GM23338 (cell line): ENCODE measurements around the gene MAGI1. TPM values are rescaled to one million over a fixed set of nuclear protein-coding genes. Genes with fewer than 3 reads are reported as not detected.
A peak's percentile ranks its signal among the peaks of the same experiment; 100 is the strongest.

Experiments
- ATAC-seq: fragments of 200-7000 bp; cut with Tn5 transposase; 3 replicates; pipeline ENCODE4 v1.9.1; 2020
- DNase-seq: peaks from one replicate; pipeline ENCODE4 v3.0.0-alpha.2; 2015; ENCODE audit warnings: low spot score
- H2AFZ ChIP-seq: fragments of 200-600 bp; sonication (generic); 2 replicates; pipeline ENCODE4 v1.8.0; 2016; ENCODE audit warnings: antibody characterized with exemption, mild to moderate bottlenecking, moderate library complexity
- H3F3A ChIP-seq: fragments of 200-600 bp; sonication (generic); replicated peaks from 2 replicates; pipeline ENCODE4 v1.8.0; 2017; ENCODE audit warnings: antibody characterized with exemption, mixed run types, low read depth
- H3K27ac ChIP-seq: fragments of 200-600 bp; sonication (generic); 2 replicates; pipeline ENCODE4 v1.6.1; 2016; ENCODE audit warnings: low read depth
- H3K27me3 ChIP-seq: fragments of 200-600 bp; sonication (generic); 2 replicates; pipeline ENCODE4 v1.8.0; 2016; ENCODE audit warnings: mild to moderate bottlenecking, mixed run types, moderate library complexity; ENCODE audit not compliant: insufficient read depth
- H3K36me3 ChIP-seq: fragments of 200-600 bp; sonication (generic); 2 replicates; pipeline ENCODE4 v1.8.0; 2016; ENCODE audit warnings: mild to moderate bottlenecking; ENCODE audit not compliant: insufficient read depth
- H3K4me1 ChIP-seq: fragments of 200-600 bp; sonication (generic); 2 replicates; pipeline ENCODE4 v1.8.0; 2016; ENCODE audit warnings: mild to moderate bottlenecking, moderate library complexity; ENCODE audit not compliant: insufficient read depth
- H3K4me2 ChIP-seq: fragments of 200-600 bp; sonication (generic); 2 replicates; pipeline ENCODE4 v1.7.1; 2017; ENCODE audit warnings: mixed run types
- H3K4me3 ChIP-seq: fragments of 200-600 bp; sonication (generic); 2 replicates; pipeline ENCODE4 v1.6.1; 2016; ENCODE audit warnings: mixed run types
- H3K79me2 ChIP-seq: fragments of 200-600 bp; sonication (generic); replicated peaks from 2 replicates; pipeline ENCODE4 v1.8.0; 2017; ENCODE audit warnings: mild to moderate bottlenecking; ENCODE audit not compliant: insufficient read depth
- H3K9me2 ChIP-seq: fragments of 200-600 bp; sonication (generic); 2 replicates; pipeline ENCODE4 v1.8.0; 2017; ENCODE audit not compliant: insufficient read depth
- H4K20me1 ChIP-seq: fragments of 200-600 bp; sonication (generic); replicated peaks from 2 replicates; pipeline ENCODE4 v1.8.0; 2017; ENCODE audit warnings: mild to moderate bottlenecking; ENCODE audit not compliant: insufficient read depth
- H3K27ac Mint-ChIP-seq: 2 replicates; pipeline ENCODE4 v1.8.0; 2020; ENCODE audit warnings: inconsistent platforms, mild to moderate bottlenecking, moderate library complexity, mixed read lengths
- H3K27me3 Mint-ChIP-seq: 3 replicates; pipeline ENCODE4 v1.8.0; 2022; ENCODE audit warnings: low read depth, mild to moderate bottlenecking, moderate library complexity, mixed read lengths, inconsistent platforms; ENCODE audit not compliant: insufficient read depth, poor library complexity
- H3K36me3 Mint-ChIP-seq: 3 replicates; pipeline ENCODE4 v1.8.0; 2021; ENCODE audit warnings: low read depth, mild to moderate bottlenecking, inconsistent platforms, moderate library complexity, mixed read lengths
- H3K4me1 Mint-ChIP-seq: 3 replicates; pipeline ENCODE4 v1.8.0; 2020; ENCODE audit warnings: mild to moderate bottlenecking, inconsistent platforms, mixed read lengths
- H3K4me3 Mint-ChIP-seq: 3 replicates; pipeline ENCODE4 v1.8.0; 2021; ENCODE audit warnings: moderate library complexity, mild to moderate bottlenecking, inconsistent platforms, mixed read lengths
- H3K9me3 Mint-ChIP-seq: 3 replicates; pipeline ENCODE4 v1.8.0; 2020; ENCODE audit warnings: moderate library complexity, mild to moderate bottlenecking, inconsistent platforms, mixed read lengths
- CREB1 ChIP-seq: fragments of 250-450 bp; sonication (Bioruptor Pico); IDR thresholded peaks from 2 replicates; pipeline ENCODE4 v1.5.0; 2020; ENCODE audit warnings: low read depth, mild to moderate bottlenecking, moderate library complexity
- EZH2 ChIP-seq: fragments of 200-600 bp; sonication (generic); IDR thresholded peaks from one replicate; pipeline ENCODE4 v1.8.0; 2017; ENCODE audit warnings: antibody characterized with exemption, mild to moderate bottlenecking, low read depth; ENCODE audit not compliant: unreplicated experiment
- EZH2phosphoT487 ChIP-seq: fragments of 200-600 bp; sonication (generic); IDR thresholded peaks from one replicate; pipeline ENCODE4 v1.8.1; 2018; ENCODE audit warnings: antibody characterized with exemption; ENCODE audit not compliant: unreplicated experiment
- NANOG ChIP-seq: IDR thresholded peaks from 2 replicates; pipeline ENCODE4 v1.6.1; 2016; ENCODE audit warnings: antibody characterized with exemption, borderline replicate concordance
- POLR2AphosphoS5 ChIP-seq: IDR thresholded peaks from 2 replicates; pipeline ENCODE4 v1.6.1; 2016; ENCODE audit warnings: antibody characterized with exemption, low read depth
- STAT1 ChIP-seq: IDR thresholded peaks from one replicate; pipeline ENCODE4 v1.6.1; 2016; ENCODE audit warnings: antibody characterized with exemption; ENCODE audit not compliant: unreplicated experiment
- ZNF114 ChIP-seq: fragments of 250-450 bp; sonication (Bioruptor Pico); IDR thresholded peaks from 2 replicates; pipeline ENCODE4 v1.5.0; 2020; ENCODE audit warnings: mild to moderate bottlenecking, moderate library complexity
- ZNF331 ChIP-seq: fragments of 250-450 bp; sonication (Bioruptor Pico); IDR thresholded peaks from 2 replicates; pipeline ENCODE4 v1.5.0; 2020; ENCODE audit warnings: low read depth, mild to moderate bottlenecking, moderate library complexity
- polyA plus RNA-seq: library from polyadenylated mRNA; unstranded; fragments of >200 nt; fragmentation: Nextera tagmentation; extraction: Ambion mirVana; gene quantifications from 2 replicates; pipeline ENCODE4 v1.2.1, GENCODE V29; 2016
- total RNA-seq: library from RNA; depleted of rRNA; stranded (reverse); fragments of >200 nt; shearing (Covaris generic); gene quantifications from 2 replicates; pipeline ENCODE4 v1.2.3, GENCODE V29; 2014
- TF ChIP-seq, protein P1 (sequence below): IDR thresholded peaks from 2 replicates; pipeline ENCODE4 v1.6.1; 2016; ENCODE audit warnings: antibody characterized with exemption
- TF ChIP-seq, protein P2 (sequence below): fragments of 250-450 bp; sonication (Bioruptor Pico); IDR thresholded peaks from 2 replicates; pipeline ENCODE4 v1.5.0; 2020; ENCODE audit warnings: mild to moderate bottlenecking, moderate library complexity
- TF ChIP-seq, protein P3 (sequence below), 2 experiments: fragments of 200-600 bp in 1 of 2; sonication (generic) in 1 of 2; conservative IDR thresholded peaks; 2 replicates each; pipeline versions ENCODE4 v1.5.1 to v1.6.1; 2016 to 2017; ENCODE audit warnings: antibody characterized with exemption in 2 of 2, low read depth in 2 of 2, mild to moderate bottlenecking in 2 of 2, moderate library complexity in 1 of 2

Gene MAGI1
- total and polyA plus RNA-seq, 2 experiments from 2014 or later = 27.4 to 71.2 TPM

DNA sequence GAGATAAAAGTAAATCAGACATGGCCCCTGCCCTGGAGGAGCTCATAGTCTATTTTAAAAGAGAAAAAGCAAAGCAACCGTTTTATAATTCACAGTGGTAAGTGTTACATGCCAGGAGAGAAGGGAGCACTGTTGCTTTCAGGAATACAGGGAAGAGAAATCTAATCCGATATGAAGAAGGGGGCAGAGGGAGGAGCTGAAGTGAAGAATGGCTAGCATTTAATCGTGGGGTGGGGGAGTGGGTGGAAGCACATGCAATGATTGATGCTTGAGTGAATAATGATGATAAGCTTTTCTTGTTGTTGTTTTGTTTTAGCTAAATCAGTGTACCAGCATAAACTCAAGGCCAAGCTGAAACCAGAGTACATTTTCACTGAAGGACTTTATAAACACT lies 629.5 kb downstream of the MAGI1 start (continued):
- TF ChIP-seq STAT1 (no peak), CREB1 (CRISPR knock-in tag) (no peak), EZH2 (no peak)
- TF ChIP-seq, protein P1, sequence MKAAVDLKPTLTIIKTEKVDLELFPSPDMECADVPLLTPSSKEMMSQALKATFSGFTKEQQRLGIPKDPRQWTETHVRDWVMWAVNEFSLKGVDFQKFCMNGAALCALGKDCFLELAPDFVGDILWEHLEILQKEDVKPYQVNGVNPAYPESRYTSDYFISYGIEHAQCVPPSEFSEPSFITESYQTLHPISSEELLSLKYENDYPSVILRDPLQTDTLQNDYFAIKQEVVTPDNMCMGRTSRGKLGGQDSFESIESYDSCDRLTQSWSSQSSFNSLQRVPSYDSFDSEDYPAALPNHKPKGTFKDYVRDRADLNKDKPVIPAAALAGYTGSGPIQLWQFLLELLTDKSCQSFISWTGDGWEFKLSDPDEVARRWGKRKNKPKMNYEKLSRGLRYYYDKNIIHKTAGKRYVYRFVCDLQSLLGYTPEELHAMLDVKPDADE = no peak
- TF ChIP-seq, protein P2, sequence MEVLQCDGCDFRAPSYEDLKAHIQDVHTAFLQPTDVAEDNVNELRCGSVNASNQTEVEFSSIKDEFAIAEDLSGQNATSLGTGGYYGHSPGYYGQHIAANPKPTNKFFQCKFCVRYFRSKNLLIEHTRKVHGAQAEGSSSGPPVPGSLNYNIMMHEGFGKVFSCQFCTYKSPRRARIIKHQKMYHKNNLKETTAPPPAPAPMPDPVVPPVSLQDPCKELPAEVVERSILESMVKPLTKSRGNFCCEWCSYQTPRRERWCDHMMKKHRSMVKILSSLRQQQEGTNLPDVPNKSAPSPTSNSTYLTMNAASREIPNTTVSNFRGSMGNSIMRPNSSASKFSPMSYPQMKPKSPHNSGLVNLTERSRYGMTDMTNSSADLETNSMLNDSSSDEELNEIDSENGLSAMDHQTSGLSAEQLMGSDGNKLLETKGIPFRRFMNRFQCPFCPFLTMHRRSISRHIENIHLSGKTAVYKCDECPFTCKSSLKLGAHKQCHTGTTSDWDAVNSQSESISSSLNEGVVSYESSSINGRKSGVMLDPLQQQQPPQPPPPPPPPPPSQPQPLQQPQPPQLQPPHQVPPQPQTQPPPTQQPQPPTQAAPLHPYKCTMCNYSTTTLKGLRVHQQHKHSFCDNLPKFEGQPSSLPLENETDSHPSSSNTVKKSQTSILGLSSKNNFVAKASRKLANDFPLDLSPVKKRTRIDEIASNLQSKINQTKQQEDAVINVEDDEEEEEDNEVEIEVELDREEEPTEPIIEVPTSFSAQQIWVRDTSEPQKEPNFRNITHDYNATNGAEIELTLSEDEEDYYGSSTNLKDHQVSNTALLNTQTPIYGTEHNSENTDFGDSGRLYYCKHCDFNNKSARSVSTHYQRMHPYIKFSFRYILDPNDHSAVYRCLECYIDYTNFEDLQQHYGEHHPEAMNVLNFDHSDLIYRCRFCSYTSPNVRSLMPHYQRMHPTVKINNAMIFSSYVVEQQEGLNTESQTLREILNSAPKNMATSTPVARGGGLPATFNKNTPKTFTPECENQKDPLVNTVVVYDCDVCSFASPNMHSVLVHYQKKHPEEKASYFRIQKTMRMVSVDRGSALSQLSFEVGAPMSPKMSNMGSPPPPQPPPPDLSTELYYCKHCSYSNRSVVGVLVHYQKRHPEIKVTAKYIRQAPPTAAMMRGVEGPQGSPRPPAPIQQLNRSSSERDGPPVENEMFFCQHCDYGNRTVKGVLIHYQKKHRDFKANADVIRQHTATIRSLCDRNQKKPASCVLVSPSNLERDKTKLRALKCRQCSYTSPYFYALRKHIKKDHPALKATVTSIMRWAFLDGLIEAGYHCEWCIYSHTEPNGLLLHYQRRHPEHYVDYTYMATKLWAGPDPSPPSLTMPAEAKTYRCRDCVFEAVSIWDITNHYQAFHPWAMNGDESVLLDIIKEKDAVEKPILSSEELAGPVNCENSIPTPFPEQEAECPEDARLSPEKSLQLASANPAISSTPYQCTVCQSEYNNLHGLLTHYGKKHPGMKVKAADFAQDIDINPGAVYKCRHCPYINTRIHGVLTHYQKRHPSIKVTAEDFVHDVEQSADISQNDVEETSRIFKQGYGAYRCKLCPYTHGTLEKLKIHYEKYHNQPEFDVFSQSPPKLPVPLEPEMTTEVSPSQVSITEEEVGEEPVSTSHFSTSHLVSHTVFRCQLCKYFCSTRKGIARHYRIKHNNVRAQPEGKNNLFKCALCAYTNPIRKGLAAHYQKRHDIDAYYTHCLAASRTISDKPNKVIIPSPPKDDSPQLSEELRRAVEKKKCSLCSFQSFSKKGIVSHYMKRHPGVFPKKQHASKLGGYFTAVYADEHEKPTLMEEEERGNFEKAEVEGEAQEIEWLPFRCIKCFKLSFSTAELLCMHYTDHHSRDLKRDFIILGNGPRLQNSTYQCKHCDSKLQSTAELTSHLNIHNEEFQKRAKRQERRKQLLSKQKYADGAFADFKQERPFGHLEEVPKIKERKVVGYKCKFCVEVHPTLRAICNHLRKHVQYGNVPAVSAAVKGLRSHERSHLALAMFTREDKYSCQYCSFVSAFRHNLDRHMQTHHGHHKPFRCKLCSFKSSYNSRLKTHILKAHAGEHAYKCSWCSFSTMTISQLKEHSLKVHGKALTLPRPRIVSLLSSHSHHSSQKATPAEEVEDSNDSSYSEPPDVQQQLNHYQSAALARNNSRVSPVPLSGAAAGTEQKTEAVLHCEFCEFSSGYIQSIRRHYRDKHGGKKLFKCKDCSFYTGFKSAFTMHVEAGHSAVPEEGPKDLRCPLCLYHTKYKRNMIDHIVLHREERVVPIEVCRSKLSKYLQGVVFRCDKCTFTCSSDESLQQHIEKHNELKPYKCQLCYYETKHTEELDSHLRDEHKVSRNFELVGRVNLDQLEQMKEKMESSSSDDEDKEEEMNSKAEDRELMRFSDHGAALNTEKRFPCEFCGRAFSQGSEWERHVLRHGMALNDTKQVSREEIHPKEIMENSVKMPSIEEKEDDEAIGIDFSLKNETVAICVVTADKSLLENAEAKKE (CRISPR knock-in tag) = no peak

DNA sequence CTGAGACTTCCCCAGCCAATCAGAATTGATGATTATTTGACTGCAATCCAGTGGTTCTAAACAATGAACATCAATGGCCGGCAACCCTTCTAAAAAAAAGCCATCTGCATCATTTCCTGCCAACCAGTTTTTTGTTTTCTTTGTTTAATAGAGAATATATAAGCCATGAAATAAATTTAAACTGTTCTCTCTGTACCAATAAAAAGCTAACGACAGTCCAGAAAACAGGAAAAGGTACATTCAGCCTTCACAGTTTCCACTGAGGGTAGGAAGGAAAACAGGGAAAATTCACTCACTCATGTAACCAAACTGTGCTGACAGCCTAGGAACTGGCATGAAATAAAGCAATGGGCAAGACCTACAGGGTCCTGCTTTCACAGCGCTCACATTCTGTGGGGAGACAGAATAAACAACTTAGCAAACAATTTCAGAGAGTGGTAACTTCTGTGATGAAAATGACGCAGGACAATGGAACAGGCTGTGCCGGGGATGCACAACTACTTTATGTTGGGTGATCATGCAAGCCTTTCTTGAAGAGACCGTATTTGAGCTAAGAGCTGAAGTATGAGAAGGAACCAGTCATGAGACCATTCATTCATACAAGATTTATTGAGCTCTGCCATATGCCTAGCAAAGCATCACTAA lies 630.1 kb downstream of the MAGI1 start:
- H3K9me2 ChIP-seq = no peaks in the 10 kb centered on the region; the same call in 1 of the 2 replicates
- TF ChIP-seq EZH2 (no peak), STAT1 (no peak), POLR2AphosphoS5 (no peak), ZNF331 (no peak), EZH2phosphoT487 (no peak), ZNF114 (CRISPR knock-in tag) (no peak), NANOG (no peak)
- TF ChIP-seq, protein P3, sequence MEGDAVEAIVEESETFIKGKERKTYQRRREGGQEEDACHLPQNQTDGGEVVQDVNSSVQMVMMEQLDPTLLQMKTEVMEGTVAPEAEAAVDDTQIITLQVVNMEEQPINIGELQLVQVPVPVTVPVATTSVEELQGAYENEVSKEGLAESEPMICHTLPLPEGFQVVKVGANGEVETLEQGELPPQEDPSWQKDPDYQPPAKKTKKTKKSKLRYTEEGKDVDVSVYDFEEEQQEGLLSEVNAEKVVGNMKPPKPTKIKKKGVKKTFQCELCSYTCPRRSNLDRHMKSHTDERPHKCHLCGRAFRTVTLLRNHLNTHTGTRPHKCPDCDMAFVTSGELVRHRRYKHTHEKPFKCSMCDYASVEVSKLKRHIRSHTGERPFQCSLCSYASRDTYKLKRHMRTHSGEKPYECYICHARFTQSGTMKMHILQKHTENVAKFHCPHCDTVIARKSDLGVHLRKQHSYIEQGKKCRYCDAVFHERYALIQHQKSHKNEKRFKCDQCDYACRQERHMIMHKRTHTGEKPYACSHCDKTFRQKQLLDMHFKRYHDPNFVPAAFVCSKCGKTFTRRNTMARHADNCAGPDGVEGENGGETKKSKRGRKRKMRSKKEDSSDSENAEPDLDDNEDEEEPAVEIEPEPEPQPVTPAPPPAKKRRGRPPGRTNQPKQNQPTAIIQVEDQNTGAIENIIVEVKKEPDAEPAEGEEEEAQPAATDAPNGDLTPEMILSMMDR (conservative IDR thresholded peaks at IDR 0.05; ENCODE audit: low read depth in 2 of 2) = no peak
- H3K36me3 Mint-ChIP-seq = no peaks in the 10 kb centered on the region
- H2AFZ ChIP-seq = no peak overlapping the region
- no peaks in the 10 kb centered on the region for H3K9me3 Mint-ChIP-seq
- no peak overlapping the region for H3K4me3 Mint-ChIP-seq
- DNase-seq (no peak), ATAC-seq (no peak)
- H3K27me3 ChIP-seq = no peaks in the 10 kb centered on the region
- H3K4me2 ChIP-seq = no peak overlapping the region
- peaks cover 28% of the 10 kb centered on the region for H3K4me1 Mint-ChIP-seq
- no peaks in the 10 kb centered on the region for H3F3A ChIP-seq
- no peak overlapping the region for H3K4me3 ChIP-seq
- H3K27ac ChIP-seq = peak overlapping the region; percentile 20; the same call in 1 of the 2 replicates
- H3K4me1 ChIP-seq = peaks cover 3% of the 10 kb centered on the region
- H3K79me2 ChIP-seq = no peaks in the 10 kb centered on the region
- peaks cover 3% of the 10 kb centered on the region for H3K27me3 Mint-ChIP-seq
- peak overlapping the region; percentile 54 for H3K27ac Mint-ChIP-seq
- peaks cover 3% of the 10 kb centered on the region; the same call in 1 of the 2 replicates for H4K20me1 ChIP-seq
- H3K36me3 ChIP-seq = no peaks in the 10 kb centered on the region
